ENCODE results near the gene WDR4.
"Not testable (repeated sequence)": the region's sequence is repeated elsewhere in the genome, so short reads cannot be mapped to it uniquely, and the experiment has no call there.

WDR4 gene

GRCh38 chr21:42837421-42838211 is 41.7 kb downstream of the WDR4 start:
- DNase-seq, result no peak

GRCh38 chr21:42836767-42837301 is 42.5 kb downstream of the WDR4 start:
- DNase-seq, result no peak

- DNase-seq, result no peak
Observed at GRCh38 chr21:42836402-42836666, 43.0 kb downstream of the WDR4 start.

GRCh38 chr21:42835611-42836401 is 43.5 kb downstream of the WDR4 start:
- no peak for DNase-seq

GRCh38 chr21:42835211-42835610 is 44.1 kb downstream of the WDR4 start:
- DNase-seq, result no peak

GRCh38 chr21:42834726-42835191 is 44.6 kb downstream of the WDR4 start:
- DNase-seq, result no peak

GRCh38 chr21:42833859-42834725 is 45.2 kb downstream of the WDR4 start:
- DNase-seq, result no peak

- DNase-seq, result no peak
Observed at GRCh38 chr21:42833439-42833815, 45.9 kb downstream of the WDR4 start.

- not testable (repeated sequence) for DNase-seq
Observed at GRCh38 chr21:42832321-42832630, 47.1 kb downstream of the WDR4 start.

GRCh38 chr21:42830456-42831455 is 48.6 kb downstream of the WDR4 start:
- DNase-seq, result no peak

GRCh38 chr21:42829954-42830353 is 49.4 kb downstream of the WDR4 start:
- DNase-seq, result no peak

GRCh38 chr21:42829417-42829816 is 49.9 kb downstream of the WDR4 start:
- no peak for DNase-seq

GRCh38 chr21:42827588-42827987 is 51.8 kb downstream of the WDR4 start:
- DNase-seq, result no peak

- DNase-seq, result peak; percentile 74
Observed at GRCh38 chr21:42820616-42821465, 58.5 kb downstream of the WDR4 start.

GRCh38 chr21:42819861-42820615 is 59.3 kb downstream of the WDR4 start:
- DNase-seq, result no peak

- DNase-seq, result no peak
Observed at GRCh38 chr21:42818328-42818749, 61.0 kb downstream of the WDR4 start.

GRCh38 chr21:42815217-42815616 is 64.1 kb downstream of the WDR4 start:
- no peak for DNase-seq

- not testable (repeated sequence) for DNase-seq
Observed at GRCh38 chr21:42812528-42813241, 66.7 kb downstream of the WDR4 start.

- no peak for DNase-seq
Observed at GRCh38 chr21:42811960-42812359, 67.4 kb downstream of the WDR4 start.
